HG02588 (cell line): Measurements from ENCODE around the gene SELENOM.

ENCODE experiments used
- ATAC-seq: cut with Tn5 transposase; IDR thresholded peaks from one replicate; pipeline ENCODE4 v1.9.1; 2021; ENCODE audit warnings: mild to moderate bottlenecking, moderate library complexity; ENCODE audit not compliant: unreplicated experiment

Gene SELENOM

GRCh38 chr22:31093086-31093850 lies 14.1 kb downstream of the SELENOM start:
- no peak for ATAC-seq

GRCh38 chr22:31092161-31092560 lies 15.2 kb downstream of the SELENOM start:
- ATAC-seq: no peak

DNA sequence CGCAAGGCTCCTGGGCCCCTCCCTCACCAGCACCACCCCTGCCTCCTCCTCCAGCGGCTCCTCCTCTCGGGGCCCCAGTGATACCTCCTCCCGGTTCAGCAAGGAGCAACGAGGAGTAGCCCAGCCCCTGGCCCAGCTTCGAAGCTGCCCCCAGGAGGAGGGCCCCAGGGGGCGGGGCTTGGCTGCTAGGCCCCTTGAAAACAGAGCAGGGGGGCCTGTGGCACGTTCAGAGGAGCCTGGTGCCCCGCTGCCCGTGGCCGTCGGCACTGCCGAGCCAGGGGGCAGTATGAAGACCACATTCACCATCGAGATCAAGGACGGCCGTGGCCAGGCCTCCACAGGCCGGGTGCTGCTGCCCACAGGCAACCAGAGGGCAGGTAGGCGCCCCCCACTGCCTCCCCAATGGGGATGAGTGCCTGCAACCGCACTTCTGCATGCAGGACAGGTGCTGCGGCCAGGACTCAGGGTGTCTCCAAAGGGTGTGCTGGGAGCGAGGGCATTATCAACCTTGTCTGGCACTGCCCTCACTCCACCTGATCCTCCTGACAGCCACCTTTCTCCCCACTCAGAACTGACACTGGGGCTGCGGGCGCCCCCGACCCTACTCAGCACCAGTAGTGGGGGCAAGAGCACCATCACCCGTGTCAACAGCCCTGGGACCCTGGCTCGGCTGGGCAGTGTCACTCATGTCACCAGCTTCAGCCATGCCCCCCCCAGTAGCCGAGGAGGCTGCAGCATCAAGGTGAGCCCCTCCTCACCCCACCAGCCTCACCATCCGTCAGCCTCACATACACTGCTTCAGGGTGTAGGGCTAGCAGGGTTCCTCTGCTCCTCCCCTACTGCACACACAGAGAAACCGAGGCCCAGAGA lies 16.0 kb downstream of the SELENOM start:
- ATAC-seq: no peak

GRCh38 chr22:31090217-31091085 lies 16.9 kb downstream of the SELENOM start:
- ATAC-seq: no peak

DNA sequence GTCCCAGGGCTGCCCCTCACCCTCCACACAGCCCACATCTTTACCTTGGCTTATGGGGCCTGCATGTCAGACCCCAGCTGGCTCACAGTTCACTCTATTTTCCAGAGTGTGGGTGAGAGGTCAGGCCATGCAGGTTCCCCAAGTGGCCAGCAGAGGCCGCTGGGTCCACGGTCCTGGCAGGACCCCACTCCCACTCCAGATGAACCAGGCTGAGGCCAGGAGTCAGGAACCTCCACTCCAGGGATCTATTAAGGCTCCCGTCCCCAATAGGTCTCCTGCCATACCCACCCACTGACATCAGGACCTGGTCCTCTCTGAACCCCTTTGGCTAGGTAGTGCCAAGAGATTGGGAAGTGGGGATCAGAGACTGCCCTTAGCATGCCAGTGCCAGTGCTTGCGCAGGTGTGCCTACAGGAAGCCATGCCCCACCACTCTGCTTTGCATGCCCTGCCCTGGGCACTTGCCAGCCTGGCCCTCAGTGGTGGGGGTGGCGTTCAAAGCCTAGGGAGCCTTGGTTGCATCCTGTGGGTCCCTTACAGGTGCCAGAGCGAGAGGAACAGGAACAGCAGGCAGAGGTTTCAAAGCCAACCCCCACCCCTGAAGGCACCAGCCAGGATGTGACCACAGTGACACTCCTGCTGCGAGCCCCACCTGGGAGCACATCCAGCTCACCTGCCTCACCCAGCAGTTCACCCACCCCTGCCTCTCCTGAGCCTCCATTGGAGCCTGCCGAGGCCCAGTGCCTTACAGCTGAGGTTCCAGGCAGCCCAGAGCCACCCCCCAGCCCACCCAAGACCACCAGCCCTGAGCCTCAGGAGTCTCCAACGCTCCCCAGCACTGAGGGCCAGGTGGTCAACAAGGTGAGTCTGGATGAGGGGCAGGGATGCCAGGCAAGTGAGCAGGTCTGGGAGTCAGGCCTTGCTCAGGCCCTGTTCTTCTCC lies 17.9 kb downstream of the SELENOM start:
- ATAC-seq: no peak

- no peak for ATAC-seq
Observed at GRCh38 chr22:31088233-31088986, 19.0 kb downstream of the SELENOM start.

DNA sequence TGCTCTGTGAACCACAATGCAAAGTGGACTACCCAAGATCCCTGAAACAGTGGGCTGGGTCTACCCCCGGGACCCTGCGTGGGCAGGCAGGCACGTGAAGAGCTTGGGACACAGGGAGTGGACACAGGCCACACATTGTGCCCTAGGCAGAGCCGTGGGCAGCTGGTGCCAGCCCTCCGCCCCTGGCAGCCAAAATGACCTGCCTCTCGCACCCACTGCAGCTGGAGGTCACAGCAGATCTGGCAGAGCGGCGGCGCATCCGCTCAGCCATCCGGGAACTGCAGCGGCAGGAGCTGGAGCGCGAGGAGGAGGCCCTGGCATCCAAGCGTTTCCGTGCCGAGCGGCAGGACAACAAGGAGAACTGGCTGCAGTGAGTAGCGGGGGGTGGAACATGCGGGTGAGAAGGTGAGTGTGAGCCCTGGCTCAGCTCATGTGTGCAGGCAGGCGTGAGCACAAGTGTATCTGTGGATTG lies 19.6 kb downstream of the SELENOM start:
- no peak for ATAC-seq

DNA sequence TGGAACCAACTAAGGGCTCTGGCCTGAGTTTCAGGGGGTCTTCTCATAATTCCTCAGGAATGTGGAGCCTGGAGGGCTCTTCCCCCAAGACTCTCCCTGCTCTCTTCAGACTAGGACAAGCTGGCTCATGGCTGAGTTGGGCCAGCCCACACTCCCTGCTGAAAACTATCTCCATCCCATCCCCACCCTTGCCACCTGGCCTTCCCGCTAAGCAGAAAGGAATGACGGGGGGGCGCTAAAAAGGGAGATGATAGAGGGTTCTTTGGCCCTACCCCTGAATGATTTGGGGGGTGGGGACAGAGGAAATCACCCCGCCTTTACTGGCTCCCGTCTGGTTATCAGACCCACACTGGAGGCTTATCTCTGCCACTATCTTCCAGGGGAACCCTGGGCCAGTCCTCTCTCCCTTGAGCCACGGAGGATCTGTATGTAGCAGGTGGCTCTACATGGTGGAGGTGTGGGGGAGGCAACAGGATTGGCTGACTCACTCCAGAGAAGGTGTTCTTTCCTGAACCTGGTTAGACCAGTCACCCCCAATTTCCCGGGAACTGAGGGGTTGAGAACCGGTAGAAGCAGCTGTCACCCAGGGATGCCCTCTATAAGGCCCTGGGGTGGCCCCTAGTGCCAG lies 20.6 kb downstream of the SELENOM start:
- no peak for ATAC-seq

- ATAC-seq: no peak
Observed at GRCh38 chr22:31085928-31086327, 21.4 kb downstream of the SELENOM start.

DNA sequence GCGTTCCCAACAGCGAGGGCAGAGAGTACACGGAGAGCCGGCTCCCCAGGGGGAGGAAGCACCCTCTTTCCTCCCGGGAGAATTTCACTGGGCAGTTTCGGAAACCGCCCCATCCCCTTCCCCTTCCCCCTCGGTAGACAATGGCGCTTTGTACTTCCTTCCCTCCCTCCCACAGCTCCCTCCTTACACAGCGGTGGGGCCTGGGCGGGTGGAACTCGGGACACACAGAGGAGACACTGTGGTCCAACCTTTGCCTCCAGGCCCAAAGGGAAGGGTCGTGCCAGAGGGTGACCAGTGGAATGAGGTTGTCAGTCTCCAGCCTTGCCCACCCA lies 21.9 kb downstream of the SELENOM start:
- no peak for ATAC-seq

- ATAC-seq: peak; percentile 65
Observed at GRCh38 chr22:31084811-31085492, 22.4 kb downstream of the SELENOM start.

DNA sequence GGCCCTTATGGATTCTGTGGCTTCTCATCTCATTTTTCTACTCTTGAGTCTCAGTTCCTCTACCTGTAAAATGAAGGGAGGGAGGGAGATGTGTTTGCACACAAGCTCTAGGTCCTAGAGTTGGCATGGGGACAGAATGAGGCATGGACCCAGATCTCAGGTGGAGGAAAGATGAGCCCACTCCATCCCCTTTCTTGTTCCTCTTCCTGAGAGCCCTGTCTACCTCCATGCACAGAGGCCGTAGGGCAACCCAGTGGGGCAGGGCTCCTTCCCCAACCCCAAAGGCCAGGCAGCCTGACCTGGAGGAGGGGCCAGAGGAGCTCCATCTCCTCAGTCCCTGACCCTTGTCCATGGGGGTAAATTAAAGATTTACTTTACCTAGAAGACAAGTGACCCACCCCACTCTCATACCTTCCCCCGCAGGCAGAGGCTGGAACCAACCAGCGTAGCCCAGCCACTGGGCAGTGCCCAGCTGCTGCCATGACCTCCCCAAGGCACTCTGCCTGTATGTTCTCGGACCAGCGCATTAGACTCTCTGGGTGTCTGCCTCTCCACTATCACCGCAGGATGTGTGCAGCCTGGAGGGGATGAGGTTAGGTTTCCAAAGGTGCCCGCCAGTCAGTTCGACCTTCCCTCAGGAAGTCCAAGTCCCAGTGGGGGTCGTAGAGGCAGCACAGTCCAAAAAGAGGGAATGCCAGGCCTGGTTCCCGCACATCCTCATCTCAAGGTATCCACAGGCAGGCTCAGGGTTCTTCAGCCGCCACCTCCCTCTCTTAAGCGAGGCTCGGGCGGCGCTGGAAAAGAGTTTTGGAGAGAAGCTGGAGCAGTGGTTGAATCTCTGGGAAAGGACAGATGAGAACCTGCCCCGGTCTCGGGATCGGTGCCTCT lies 23.2 kb downstream of the SELENOM start:
- ATAC-seq: no peak

DNA sequence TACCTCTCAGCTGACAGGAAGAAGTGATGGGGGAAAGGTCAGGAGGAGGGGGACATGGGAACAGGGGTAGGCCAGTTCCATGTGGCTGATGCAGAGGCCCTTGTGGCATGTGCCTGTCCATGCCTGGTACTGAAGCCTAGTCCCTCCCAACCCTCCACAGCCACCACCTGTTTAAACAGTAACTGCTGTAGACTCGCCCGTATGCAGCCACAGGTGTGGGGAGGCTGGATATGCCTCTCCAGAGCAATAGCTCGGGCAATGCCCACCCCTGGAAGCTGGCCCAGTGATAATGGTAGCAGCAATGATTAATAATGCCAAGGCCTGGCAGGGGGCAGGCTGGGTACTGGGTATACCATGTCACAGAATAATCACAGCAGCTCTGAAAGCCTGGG lies 24.0 kb downstream of the SELENOM start:
- no peak for ATAC-seq

DNA sequence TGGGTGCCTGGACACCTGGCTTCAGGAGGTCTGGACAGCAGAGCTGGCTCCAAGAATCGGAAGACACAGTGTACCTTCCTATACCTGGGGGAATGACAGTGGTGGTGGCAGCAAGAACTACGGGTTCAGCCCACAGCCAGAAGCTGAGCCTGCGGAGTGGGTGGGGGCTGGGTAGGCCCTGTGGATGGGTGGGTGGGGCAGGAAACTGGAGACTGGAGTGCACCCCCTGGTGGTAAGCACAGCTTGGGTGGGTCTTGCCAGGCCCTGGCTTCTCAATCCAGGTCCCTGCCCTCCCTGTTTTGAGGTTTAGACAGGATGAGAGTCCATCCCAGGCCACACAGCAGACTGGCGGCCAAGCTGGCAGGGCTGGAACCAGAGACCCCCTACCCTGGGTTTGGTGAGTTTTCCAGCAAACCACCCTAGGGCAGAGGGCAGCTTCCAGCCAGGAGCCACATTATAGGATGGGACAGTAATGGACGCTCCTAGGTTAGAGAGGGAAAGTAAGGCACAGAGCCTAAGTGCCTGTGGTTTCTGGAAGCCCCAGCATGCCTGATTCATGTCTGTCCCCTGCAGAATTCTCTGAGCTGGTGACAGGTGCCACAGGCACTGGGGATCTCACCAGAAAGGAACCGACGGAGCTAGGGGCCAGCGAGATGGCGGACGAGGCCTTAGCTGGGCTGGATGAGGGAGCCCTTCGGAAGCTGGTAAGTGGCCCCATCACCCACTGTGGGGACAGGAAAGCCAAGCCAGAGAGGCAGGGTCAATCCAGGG lies 24.6 kb downstream of the SELENOM start:
- ATAC-seq: no peak

DNA sequence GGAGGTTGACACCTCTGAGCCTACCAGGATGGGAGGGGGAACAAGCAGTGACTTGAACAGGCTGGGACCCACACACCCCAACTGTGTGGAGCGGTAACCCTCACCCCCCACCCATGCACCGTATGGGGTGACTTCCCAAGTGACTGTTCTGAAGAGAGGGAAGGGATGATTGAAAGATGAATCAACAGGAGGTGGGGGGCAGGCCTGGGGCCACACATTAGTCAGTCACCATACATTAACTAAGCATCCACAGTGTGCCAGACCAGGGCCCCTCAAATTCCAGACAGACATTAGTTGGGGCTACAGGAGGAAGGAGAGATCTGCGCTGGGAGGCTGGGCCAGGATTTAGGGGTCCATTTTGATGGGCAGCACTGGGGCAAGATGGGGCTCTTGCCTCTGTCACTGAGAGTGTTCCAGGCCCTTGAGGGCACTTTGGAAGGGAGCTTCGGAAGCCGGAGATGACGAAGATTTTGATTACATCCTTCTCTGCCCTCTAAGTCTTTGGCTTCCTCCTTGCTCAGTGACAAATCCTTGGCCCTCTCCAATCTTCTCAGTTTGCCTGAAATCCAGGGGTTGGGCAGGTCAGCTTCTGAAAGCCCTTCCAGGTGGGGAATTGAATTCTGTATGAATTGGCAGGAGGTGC lies 25.3 kb downstream of the SELENOM start:
- no peak for ATAC-seq
